Hepatocyte (in vitro differentiated cells): ENCODE data around the gene CYP3A7.
"Not testable (repeated sequence)": the region's sequence is repeated elsewhere in the genome, so short reads cannot be mapped to it uniquely, and the experiment has no call there.

Source experiments
- CTCF ChIP-seq: fragments of 200-600 bp; sonication (generic); IDR thresholded peaks from 2 replicates; pipeline ENCODE4 v1.5.1; 2016; ENCODE audit warnings: antibody characterized with exemption, mild to moderate bottlenecking; ENCODE audit not compliant: poor library complexity
- EZH2 ChIP-seq: fragments of 200-600 bp; sonication (generic); IDR thresholded peaks from 2 replicates; pipeline ENCODE4 v1.6.1; 2016; ENCODE audit warnings: antibody characterized with exemption, mild to moderate bottlenecking, borderline replicate concordance

- TF ChIP-seq CTCF, EZH2: not testable (repeated sequence)
Measured at GRCh38 chr7:99769494-99769893, 34.5 kb upstream of the CYP3A7 start.
